Right hindlimb (tissue), 1 donor: Measurements from ENCODE around the gene CREBZF.

Experiments used
- DNase-seq: peaks from one replicate; pipeline ENCODE4 v3.0.0-alpha.2; 2018

CREBZF gene, protein sequence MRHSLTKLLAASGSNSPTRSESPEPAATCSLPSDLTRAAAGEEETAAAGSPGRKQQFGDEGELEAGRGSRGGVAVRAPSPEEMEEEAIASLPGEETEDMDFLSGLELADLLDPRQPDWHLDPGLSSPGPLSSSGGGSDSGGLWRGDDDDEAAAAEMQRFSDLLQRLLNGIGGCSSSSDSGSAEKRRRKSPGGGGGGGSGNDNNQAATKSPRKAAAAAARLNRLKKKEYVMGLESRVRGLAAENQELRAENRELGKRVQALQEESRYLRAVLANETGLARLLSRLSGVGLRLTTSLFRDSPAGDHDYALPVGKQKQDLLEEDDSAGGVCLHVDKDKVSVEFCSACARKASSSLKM

DNA sequence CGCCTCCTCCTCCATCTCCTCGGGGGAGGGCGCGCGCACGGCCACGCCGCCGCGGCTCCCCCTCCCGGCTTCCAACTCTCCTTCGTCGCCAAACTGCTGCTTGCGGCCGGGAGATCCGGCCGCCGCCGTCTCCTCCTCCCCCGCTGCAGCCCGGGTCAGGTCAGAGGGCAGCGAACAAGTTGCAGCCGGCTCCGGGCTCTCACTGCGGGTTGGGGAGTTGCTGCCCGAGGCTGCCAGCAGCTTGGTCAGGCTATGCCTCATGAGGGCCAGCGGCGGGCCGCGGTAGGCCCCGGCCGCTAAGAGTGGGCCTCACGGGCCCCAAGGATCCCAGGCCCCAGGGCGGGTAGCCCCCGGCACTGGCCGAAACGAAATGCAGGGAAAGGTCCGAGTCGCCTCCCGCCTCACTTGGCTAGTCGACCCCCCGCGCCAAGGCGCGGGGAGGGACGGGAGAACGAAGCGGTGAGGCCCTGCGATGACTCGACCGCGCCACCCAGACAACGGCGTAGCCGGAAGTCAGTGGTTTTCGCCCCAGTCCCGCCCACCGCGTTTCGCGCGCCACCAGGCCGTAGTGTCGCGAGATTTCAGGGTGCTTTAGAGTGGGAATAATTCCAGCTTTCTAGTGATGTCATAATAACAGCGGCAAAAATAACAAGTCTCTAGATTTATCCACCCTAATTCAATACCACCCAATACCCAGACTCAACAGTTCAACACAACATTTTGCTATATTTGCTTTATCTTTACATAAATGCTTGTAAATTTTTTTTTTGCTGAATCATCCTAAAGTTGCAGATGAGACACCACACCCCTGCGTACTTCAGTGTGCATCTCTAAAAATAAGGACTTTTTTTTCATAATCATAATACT, at the start of gene CREBZF:
CREBZF (minus strand) TSS at position 515 of the 867 bp plus-strand sequence; CDS start at position 261, 254 bp downstream.
- DNase-seq, result peak; percentile 97

DNA sequence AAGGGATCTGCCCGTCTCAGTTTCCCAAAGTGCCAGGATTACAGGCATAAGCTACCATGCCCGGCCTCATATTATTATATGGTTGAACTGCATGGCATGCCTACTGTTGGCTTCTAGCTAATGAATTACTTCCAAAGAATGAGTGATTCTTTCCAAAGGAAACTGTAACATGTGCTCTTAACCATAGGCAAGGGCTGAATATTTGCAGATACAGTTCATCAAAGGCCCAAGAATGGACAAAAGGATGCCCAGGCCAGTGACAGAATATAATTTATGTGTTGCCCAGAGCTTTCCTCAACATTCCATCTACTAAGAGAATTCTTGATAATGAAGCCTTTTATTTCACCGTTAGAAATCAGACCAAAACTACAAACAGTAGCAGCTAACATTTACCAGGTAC, 48.0 kb upstream of the CREBZF start:
- no peak for DNase-seq

DNA sequence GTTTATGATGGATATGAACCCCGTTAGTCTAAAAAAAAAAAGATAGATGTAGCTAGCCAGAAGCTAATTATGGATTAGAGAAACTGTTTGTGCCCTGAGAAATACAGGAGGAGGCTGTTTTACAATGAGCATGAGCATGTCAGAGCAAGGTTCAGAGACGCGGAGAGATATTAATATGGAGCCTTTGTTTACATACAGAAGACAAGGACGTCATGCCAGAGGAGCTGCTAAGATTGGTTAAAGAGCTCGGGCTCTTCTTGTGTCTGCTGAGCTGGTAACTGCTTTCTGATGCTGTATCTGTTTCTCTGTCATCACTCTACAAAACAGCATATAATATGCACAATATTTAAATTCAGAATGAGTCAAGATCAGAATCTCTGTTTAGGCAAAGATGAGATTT, 46.0 kb upstream of the CREBZF start:
- DNase-seq, result no peak

DNA sequence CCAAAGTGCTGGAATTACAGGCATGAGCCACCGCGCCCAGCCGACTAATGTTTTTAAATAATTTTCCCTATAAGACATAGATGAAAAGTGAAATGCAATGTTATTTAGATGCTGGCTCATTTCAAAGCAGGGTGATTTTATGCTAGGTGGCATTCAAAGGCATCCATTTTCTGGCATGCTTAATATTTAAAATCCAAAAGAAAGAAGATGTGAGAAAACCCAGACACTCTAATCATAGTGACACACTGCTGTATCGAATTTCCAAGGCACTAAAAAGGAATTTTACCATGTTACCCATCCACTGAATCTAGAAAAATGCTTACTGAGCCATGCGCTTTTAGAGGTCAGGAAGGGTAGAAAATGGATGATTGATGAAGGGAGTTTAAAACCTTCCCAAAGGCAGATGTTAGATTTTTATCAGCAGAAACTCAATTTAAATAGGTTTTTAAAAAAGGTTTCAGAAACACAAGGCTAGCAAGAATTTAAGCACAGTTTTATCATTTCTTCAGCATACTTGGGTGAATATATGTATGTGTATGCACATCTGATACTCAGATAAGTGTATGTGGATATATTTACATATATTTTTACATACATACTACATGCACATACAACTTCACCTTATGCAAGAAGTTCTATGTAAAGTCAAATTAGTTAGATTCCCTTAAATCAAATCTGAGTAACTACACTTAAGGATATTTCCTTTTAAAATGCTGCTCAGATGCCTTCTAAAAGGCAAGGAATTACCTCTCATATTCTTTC, 45.2 kb upstream of the CREBZF start:
- DNase-seq, result no peak

DNA sequence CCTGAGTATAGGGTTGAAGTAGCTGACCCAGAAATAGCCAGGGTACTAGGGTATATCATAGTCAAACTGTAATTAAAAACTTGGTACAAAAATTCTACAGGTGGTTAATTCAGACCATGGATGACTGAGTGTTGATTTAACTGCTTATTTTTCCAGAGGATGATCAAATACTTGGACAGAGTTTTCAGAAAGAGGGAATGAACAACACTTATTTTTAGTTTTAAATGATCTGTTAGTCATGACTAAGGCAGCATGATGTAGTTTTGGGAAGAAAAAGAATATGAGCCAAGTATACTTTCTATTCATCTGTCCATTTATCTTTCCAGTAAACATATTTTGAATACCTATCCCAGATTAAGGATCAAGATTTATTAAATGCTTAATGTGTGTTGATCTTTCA, 40.9 kb upstream of the CREBZF start:
- DNase-seq, result no peak

DNA sequence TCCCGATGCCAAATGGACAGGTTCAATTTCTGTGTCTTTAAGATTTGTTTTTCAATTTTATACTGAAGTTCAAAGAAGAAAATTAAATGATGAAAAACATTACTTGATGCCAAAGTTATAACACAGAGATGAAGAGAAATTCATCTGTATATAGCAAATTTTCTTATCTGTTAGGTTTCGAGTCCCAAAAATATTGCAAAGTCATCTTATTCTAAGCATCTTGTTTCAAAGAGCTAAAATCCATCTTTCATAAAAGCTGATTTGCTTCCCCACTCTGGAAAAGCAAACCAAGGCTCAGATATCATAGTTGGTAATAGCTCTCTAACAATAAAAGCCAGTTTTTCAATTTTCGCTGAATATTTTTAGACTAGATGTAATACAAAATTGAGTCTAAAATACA, 40.0 kb upstream of the CREBZF start:
- no peak for DNase-seq

DNA sequence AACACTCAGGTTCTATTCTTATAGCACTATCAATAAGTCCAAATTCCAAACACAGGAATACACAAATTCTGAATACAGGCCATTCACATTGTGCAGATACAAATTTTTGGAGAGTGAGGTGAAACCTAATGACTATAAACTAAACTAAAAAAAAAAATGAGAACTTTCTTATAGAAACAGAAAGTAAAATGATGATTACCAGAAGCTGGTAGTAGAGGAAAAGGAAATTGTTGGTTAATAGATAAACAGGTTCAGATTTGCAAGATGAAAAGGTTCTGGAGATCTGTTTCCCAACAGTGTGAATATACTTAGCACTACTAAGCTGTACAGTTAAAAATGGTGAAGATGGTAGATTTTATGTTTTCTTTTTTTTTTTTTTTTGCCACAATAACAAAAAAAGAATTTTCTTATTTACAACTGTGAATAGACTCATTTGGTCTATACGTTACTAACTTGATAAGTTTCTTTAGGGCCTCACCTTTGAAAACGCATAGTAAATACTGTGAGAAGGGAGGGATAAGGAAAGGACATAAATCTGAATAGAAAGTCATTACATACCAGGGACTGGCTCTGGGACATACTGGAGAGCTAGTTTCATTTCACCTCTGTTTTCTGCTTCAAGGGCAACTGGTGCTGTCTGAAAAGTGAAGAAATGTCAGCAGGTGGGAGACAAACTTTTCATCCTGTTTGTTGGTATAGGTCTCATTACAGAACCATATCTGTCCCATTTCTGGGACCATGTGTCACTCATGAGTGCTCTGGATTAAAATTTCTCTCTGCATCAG, 35.2 kb upstream of the CREBZF start:
- DNase-seq, result no peak

DNA sequence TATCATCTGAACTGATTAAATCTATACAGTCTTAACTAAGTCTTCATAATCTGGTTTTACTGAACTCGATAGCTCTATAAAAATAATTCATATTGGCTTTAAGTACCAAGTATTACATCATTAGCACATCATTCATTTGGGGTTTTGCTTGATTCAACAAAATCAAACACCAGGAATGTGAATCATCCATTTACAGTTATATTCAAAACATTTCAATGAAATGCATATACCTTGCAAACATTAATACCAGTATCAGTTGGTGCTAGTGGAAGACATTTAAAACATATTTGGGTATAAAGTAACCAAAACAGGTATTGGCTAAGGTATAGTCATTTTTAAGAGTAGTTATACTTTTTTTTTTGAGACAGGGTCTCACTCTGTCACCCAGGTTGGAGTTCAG, 33.3 kb upstream of the CREBZF start:
- no peak for DNase-seq

DNA sequence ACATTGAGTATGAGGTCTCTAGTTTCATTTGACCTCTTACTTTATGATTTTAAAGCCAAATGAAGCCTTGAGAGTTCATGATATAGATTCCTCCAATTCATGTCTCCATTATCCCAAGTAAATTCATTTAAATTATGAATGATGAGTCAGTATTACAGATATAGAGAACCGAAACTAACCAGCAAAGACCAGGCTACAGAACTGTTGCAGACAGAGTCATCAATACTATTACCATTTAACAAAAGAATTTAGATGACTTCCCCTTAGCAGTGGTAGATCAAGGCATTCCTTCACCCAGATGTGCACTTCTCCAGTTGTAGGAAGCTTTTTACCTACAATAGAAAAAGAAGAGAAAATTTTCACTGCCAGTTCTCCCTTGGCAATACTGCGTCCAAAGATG, 32.8 kb upstream of the CREBZF start:
- DNase-seq, result no peak

DNA sequence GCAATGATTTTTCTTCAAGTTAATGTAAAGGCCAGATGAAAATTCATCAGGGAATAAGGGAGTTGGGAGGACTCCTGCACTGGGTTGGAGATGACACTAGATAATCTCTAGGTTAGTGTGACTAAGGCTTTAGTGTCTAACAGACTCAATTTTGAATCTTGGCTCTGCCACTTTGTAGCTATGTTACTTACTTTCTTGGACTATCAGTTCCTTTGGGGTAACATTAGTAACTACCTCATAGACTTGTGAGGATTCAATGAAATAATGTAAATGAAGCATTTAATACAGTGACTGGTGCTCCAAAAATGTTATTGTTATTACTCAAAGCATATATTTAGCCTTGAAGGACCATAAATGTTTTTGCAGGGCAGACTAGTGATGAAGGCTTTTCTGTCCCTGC, 30.6 kb upstream of the CREBZF start:
- no peak for DNase-seq

DNA sequence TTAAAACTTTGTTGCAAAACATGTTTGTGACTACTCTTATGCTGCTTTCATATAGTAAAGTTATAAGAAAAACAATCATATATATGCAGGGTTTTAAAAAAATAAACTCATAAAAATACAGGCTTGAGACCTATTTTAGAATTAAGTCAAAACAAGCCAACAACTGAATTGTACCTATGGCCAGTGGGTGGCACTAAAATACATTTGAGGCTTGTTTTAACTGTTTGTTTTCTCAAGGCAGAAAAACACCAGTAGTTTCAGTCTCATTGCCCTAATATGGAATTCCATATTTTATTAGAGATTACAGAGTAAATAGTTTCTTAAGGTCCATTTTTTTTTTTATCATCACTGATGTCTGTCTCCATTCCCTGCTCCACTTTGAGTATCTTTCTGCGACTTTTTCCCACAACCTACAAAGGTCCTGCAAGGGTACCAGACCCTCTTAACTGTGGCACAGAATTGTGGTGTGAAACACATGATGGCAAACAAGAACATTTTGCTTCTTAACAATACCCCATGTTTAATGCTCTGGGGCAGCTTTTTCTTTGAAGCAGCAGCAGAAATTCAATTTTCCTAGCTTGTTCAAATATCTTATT, 29.6 kb upstream of the CREBZF start:
- no peak for DNase-seq

DNA sequence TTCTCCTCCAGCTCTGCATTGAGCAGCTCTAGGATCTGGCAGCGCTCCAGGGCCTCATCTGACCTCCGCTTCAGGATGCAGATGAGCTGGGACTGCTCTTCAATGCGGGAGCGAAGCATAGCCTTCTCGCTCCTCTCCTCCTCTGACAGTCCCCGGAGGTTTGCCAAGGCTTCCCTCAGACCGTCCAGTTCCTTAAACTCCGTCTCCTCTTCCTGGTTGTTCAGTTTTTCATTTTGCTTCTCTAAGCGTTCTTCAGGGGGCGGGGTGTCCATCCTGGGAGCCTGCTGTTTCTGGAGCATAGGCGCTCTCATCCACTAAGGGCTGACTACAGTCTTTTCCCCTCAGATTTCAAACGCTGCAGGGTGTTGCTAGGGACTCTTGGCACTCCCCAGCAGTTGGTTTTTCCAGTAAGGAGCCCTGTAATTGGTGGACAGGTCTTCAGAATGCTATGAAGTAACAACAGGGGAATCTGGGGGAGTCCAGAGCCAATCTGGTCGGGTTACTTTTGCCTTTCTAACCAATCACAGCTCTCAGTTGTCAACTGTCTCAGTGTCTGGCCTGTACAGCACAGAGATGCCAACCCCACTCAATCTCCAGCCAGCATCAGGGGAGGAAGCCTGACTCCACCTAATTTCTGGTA, 21.0 kb upstream of the CREBZF start, which contains the start of gene CCDC89:
CCDC89 (minus strand) TSS at position 376 of the 640 bp plus-strand sequence; CDS start at position 311, 65 bp downstream.
- peak; percentile 88 for DNase-seq

DNA sequence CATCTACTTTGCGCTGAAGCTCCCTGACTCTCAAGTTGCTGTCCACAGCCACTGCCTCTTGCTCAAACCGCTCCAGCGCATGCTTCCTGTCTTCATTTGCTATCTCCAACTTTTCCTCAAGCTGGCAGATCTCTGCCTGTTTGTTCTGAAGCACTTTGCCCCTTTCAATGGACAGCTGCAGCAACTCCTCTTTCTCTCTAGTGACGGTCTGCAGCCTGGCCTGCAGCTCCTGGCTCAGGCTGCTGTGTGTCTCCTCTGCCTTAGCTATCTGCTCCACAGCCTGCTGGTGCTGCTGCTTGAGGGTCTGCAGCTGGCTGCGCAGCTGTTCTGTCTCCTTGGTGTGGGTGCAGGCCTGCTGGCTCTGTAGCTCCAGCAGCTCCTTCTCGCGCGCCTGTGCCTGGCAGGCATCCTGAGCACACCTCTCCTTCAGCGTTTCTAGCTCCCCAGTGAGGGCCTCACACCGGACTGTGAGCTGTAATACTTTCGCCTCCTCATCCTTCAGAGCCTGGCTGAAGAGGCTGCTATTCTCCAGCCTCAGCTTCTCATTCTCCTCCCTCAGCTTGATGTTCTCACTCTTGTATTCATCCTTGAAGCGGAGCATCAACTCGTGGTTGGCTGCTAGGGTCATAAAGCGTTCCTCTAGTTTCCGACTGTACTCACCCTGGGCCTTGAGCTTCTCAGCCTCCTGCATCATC, 20.3 kb upstream of the CREBZF start:
- DNase-seq, result peak; percentile 85

DNA sequence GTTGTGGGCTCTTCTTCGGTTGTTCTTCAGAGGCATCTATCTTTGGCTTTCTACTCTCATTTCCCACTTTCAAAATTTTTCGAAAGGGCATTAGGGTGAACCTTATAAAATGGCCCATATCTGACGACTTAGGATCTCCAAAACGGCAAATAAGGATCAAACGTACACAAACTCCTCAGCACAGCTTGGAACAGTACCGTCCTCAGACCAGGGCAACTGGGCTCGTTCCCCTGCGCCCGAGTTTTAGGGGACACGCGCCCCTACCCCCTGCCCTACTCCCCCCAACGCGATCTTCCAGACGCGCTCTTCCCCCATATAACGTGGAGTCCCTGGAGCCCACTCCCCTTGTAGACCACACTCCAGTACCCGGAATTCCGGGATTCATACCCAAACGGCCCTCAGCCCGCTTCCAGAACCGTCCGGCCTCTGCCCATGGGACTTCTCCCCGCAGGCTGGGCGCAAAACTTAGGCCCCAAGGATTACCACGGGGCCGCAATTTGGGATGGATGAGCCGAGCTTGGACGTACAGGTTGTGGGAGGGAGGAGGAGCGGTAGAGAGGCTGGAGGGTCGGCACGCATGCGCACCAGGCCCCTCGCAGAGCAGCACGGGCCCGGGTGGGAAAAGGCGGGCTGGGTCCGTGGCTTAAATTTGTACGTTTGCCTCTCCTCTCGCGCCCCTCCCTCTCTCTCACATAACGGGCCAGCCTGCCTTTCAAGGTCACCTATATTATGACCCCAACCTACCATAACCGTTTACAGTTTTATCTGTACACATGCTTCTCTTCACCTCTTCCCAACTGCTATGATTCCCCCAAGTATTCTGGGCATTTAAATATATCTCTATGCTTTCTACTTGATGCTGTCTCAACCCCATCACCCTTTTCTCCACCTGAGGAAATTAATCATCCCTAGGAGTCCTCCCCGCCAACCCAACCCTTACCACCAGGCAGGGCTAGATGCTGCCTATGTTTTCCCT, 17.7 kb upstream of the CREBZF start:
- DNase-seq, result peak; percentile 89

DNA sequence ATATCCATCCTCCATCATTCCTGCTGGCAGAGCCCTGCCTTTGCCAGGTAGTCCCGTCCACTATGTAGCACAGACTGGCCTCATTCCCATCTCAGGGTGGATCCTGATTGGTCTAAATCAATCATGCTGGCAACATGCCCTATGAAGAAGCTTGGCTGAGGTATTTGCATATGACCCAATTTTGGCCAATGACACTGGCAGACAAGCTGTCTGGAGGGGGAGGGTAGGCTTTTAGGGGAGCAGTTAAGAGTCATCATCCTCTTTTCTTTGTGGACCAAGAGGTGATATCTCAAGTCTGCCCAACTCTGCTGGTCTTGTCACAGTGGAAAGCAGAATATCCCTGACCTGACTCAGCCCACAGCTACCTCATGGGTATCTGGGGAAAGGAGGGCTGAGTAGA, 16.0 kb upstream of the CREBZF start:
- no peak for DNase-seq

DNA sequence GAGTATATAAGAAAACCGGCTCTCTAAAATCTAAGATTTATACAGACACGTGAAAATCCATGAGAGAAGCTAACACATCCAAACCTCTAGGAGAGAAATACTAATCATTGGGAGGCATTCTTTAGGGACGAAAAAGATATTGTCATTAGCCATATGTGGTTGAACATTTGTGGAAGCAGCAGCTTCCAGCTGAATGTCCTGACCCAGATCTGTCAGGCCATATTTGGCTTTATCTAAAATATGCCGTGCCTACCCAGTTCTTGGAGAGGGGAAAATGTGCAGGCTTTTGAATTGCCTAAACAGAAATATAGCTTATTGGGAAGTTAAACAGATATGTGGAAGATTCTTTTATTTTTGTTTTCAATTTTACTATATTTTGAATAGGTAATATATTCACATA, 14.6 kb upstream of the CREBZF start:
- no peak for DNase-seq

DNA sequence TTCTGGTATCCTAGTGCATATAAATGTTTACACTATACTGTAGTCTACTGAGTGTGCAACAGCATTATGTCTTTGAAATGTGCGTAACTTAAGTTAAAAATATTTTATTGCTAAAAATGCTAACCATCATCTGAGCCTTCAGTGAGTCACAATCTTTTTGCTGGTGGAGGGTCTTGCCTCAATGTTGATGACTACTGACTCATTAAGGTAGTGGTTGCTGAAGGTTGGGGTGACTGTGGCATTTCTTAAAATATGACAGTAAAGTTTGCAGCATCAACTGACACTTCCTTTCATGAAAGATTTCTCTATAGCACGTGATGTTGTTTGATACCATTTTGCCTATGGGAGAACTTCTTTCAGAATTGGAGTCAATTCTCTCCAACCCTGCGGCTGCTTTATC, 8.5 kb upstream of the CREBZF start:
- DNase-seq, result no peak

DNA sequence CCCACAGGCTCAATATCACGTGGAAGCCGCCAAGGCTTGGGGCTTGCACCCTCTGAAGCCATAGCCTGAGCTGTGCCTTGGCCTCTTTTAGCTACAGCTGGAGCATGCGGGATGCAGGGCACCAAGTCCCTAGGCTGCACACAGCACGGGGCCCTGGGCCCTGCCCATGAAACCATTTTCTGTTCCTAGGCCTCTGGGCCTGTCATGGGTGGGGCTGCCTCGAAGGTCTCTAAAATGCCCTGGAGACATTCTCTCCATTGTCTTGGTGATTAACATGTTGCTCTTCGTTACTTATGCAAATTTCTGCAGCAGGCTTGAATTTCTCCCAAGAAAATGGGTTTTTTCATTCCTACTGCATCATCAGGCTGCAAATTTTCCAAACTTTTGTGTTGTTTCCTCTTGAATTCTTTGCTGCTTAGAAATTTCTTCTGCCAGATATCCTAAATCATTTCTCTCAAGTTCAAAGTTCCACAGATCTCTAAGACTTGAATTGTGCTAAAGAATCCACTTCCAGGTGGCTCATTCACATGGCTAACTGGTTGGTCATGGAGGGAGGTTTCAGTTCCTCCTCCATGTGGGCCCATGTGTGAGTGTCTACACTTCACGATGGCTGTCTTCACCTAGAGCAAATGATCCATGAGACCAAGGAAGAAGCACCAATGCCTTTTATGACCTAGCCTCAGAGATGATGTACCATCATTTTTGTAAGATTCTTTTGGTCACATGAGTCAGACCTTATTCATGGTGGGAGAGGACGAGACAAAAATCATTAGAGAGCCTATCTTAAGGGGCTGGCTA, 7.4 kb upstream of the CREBZF start:
- no peak for DNase-seq
